Right renal pelvis (tissue), 4 donors: ENCODE measurements around the gene CWC25. TPM values are rescaled to one million over a fixed set of nuclear protein-coding genes. Genes with fewer than 3 reads are reported as not detected.
A peak's percentile ranks its signal among the peaks of the same experiment; 100 is the strongest.
"Not testable (repeated sequence)": the region's sequence is repeated elsewhere in the genome, so short reads cannot be mapped to it uniquely, and the experiment has no call there.

Source experiments
- DNase-seq, 4 donors: peaks; one replicate each; pipeline ENCODE4 v3.0.0-alpha.2; 2013; ENCODE audit warnings: low read depth in 4 of 4, low spot score in 3 of 4, missing footprints in 1 of 4
- polyA plus RNA-seq, 4 donors: library from polyadenylated mRNA; unstranded; fragments of 120-200 nt; gene quantifications; one replicate each; pipeline ENCODE4 v1.2.1, GENCODE V29; 2013; ENCODE audit not compliant: insufficient read length in 4 of 4

CWC25 gene
- polyA plus RNA-seq, 4 donors = 22.4 to 27.4 (median 25.4) TPM

- DNase-seq = not testable (repeated sequence)
These were observed 34.9 kb downstream of the CWC25 start for GRCh38 chr17:38790148-38790707.

GRCh38 chr17:38789185-38789584 is 35.9 kb downstream of the CWC25 start:
- DNase-seq = no peak

GRCh38 chr17:38787999-38788398 is 37.1 kb downstream of the CWC25 start:
- not testable (repeated sequence) for DNase-seq

GRCh38 chr17:38786372-38786771 is 38.7 kb downstream of the CWC25 start:
- no peak for DNase-seq

- DNase-seq = no peak
These were observed 41.9 kb downstream of the CWC25 start for GRCh38 chr17:38783227-38783626.

GRCh38 chr17:38779965-38780752 is 45.0 kb downstream of the CWC25 start:
- DNase-seq = no peak

- no peak for DNase-seq
These were observed 47.4 kb downstream of the CWC25 start for GRCh38 chr17:38777641-38778250.

- DNase-seq = no peak
These were observed 51.9 kb downstream of the CWC25 start for GRCh38 chr17:38773258-38773657.

- DNase-seq = no peak
These were observed 56.7 kb downstream of the CWC25 start for GRCh38 chr17:38768417-38768816.

- DNase-seq = no peak
These were observed 58.8 kb downstream of the CWC25 start for GRCh38 chr17:38766341-38766740.

- DNase-seq = no peak
These were observed 62.9 kb downstream of the CWC25 start for GRCh38 chr17:38762231-38762630.

GRCh38 chr17:38761612-38762011 is 63.5 kb downstream of the CWC25 start:
- DNase-seq = no peak

- no peak for DNase-seq
These were observed 72.0 kb downstream of the CWC25 start for GRCh38 chr17:38753071-38753506.

GRCh38 chr17:38752308-38753070 is 72.6 kb downstream of the CWC25 start, which contains the start of gene PSMB3:
PSMB3 (plus strand) TSS chr17:38752741; CDS start chr17:38752827, 86 bp downstream.
- peak; percentile 88 to 98 (median 98) for DNase-seq

- peak in 1 of 4 donors; percentile 79 for DNase-seq
These were observed 73.3 kb downstream of the CWC25 start for GRCh38 chr17:38751808-38752307.

GRCh38 chr17:38751144-38751807 is 73.8 kb downstream of the CWC25 start:
- DNase-seq = no peak
